AG09319 (cell line): Measurements from ENCODE around the gene HSPG2.
"Not testable (repeated sequence)": the region's sequence is repeated elsewhere in the genome, so short reads cannot be mapped to it uniquely, and the experiment has no call there.

ENCODE experiments used
- DNase-seq: peaks from one replicate; pipeline ENCODE4 v3.0.0-alpha.2; 2010; ENCODE audit warnings: low read depth; ENCODE audit errors: extremely low read depth
- TF ChIP-seq, protein P1 (sequence below): IDR thresholded peaks from 2 replicates; pipeline ENCODE4 v1.5.1; 2011; ENCODE audit warnings: low read depth, mild to moderate bottlenecking, inconsistent platforms, low read length, moderate library complexity

The HSPG2 gene

DNA sequence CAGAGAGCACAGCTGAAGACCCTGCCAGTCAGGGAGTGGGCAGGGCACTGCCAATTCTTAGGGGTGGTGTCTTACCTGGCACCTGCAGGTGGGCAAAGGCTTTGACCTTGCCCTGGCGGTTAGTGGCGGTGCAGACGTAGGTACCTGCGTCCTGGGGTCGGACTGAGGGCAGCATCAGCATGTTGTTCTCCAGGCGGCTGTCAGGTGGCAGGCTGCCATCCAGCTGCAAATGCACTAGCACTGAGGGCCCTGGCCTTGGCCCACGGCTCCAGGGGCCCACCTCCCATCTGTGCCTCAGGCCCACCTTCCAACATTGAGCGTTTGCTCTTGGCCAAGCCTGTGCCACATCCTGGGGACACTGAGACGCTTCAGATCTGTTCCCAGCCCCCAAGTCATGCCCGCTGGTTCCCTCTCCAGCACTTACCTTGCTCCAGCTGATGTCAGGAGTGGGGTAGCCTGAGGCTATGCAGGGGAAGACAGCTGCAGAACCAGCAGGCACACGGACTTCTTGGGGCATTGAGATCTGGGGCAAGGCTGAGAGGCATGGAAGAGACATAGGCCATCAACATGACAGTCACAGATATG, 103.6 kb downstream of the HSPG2 start:
- no peak for DNase-seq
- TF ChIP-seq, protein P1, sequence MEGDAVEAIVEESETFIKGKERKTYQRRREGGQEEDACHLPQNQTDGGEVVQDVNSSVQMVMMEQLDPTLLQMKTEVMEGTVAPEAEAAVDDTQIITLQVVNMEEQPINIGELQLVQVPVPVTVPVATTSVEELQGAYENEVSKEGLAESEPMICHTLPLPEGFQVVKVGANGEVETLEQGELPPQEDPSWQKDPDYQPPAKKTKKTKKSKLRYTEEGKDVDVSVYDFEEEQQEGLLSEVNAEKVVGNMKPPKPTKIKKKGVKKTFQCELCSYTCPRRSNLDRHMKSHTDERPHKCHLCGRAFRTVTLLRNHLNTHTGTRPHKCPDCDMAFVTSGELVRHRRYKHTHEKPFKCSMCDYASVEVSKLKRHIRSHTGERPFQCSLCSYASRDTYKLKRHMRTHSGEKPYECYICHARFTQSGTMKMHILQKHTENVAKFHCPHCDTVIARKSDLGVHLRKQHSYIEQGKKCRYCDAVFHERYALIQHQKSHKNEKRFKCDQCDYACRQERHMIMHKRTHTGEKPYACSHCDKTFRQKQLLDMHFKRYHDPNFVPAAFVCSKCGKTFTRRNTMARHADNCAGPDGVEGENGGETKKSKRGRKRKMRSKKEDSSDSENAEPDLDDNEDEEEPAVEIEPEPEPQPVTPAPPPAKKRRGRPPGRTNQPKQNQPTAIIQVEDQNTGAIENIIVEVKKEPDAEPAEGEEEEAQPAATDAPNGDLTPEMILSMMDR = no peak

DNA sequence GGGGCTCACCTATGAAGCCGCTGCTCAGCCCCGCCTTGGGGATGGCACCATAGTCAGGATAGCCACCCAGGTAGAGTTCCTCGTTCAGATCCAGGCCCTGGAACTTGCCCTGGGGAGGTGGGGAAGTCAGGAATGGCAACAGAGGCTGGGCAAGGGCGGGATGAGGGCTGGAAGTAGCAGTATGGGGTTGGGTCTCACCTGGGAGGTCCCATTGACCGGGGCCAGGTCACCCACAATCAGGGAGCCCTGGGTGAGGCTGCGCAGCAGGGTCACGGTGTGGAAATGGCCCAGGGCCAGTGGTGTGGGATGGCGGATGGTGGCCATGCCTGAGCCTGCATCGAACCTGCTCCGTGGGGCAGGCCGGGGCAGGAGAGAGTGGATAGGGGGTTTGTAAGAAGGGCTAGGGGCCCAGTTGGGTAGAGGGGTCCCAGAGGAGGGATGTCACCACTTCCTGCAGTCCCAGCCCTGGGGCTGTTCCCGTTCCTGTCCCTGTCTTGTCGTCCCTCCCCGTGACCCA, 105.6 kb downstream of the HSPG2 start:
- DNase-seq = no peak
- TF ChIP-seq, protein P1 = no peak

DNA sequence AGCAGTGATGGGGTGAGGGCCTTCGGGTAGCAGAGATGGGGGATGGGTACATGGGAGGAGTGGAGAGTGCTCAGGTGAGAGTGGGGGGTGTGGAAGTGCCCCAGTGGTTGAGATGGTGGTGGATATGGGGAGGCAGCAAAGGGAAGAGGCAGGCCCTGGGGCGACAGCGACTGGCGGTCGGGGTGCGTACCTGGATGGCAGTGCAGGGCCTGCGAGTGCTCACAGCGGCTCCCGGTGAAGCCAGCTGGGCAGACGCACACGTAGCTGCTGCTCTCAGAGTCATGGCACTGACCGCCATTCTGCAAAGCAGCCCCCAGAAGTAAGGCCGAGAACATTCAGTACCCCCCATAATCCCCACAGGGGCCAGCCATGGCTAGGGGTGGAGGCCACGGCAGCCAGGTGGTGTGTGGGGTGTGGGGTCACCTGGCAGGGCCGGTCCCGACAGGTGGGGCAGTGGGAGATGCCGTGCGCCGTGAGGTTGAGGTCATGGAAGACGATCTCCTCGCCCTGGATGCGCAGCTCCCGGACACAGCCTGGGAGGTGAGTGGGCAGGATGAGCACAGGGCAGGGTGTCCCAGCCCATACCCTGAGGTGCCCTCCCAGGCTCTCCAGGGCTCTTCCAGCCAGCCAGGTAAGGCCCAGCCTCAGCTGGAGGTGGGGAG, 106.2 kb downstream of the HSPG2 start:
- TF ChIP-seq, protein P1 = no peak
- DNase-seq = no peak

DNA sequence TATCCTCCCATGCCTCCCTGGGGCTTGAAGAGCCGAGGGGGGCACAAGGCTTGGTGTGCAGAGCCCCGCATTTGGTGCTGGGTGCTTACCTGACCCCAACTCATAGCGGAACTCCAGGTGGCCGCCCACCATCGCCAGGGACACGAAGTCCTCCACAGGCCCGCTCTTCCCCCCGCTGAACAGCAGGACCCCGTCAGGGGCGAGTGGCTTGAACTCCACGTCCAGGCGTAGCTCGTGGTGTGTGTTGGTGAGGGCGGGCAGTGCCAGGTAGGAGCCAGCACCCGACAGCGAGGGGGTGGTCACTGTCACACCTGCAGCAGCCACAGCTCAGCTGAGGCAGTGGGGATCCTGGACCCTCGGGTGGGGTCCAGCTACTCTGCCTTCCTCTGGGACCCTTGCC, 107.8 kb downstream of the HSPG2 start:
- TF ChIP-seq, protein P1 = no peak
- DNase-seq = no peak

DNA sequence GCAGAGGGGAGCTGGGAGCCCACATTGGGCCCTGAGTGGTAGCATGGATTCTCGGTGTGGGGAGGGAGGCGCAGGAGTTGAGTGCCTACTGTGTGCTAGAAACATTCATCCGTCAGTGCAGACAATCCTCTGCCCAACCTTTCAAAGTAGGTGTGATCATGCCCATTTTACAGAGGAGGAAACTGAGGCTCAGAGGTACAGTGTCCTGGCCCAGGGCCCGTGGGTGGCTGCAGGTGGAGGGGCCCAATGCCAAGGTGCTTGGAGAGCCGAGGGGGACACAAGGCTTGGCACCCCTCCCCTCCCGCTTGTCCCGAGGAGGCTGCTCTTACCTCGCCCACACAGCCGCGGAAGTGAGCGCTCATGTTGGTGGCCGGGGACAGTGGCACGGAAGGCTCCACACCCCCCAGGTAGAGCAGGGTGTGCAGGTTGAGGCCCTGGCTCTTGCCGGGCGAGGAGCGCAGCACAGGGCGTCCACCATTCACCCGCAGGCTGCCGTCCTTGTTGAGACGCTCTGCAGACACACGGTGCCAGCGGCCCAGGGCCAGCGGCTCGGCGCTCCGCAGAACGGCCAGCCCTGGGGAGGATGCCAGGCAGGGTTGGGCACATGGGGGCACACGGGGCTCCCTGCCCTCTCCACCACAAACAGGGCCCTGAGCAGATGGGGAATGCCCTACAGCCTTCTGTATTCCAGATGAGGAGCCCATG, 108.5 kb downstream of the HSPG2 start:
- TF ChIP-seq, protein P1 = no peak
- DNase-seq = no peak

DNA sequence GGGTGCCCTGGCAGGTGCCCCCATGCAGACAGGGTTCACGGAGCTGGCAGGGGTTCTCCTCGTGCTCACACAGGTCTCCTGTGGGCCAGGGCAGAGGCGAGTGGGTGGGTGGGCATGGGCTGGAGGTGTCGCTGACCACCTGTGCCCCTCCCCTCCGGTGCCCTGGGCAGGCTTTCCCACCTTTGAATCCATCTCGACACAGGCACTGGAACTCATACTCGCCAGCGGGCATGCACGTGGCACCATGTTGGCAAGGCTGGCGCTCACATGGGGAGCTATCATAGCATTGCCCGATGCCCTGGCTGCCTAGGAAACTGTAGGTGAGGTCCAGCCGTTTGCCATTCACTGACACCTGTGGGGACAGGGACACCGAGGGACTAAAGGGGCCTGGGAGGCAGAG, 109.0 kb downstream of the HSPG2 start:
- TF ChIP-seq, protein P1 = no peak
- no peak for DNase-seq

DNA sequence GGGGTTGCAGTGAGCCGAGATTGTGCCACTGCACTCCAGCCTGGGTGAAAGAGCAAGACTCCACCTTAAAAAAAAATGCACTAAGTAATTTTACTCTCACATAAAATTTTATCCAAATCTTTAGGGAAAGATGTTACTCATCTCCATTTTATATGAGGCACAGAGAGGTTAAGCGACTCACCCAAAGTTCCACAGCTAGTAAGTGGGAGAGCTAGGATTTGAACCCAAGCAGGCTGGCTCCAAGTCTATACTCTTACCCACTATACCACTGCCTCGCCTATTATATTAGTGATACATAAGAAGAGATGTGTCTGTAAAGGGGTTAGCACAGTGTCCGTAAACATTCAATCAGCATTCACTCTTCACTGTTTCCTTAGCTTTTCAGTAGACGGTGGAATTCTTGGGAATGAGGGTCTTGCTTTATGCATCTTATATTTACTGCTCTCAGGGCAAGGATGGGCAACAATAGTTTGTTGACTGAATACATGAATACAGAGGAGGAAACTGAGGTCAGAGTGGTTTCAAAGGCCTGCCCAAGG, 109.9 kb downstream of the HSPG2 start:
- no peak for DNase-seq
- TF ChIP-seq, protein P1 = no peak

DNA sequence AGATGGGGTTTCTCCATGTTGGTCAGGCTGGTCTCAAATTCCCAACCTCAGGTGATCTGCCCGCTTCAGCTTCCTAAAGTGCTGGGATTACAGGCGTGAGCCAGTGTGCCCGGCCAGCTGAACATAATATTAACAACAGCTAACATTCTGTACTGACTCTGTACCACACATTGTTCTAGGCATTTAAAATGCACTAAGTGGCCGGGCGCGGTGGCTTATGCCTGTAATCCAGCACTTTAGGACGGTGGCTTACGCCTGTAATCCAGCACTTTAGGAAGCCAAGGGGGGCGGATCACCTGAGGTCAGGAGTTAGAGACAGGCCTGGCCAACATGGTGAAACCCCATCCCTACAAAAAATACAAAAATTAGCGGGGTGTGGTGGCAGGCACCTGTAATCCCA, 110.4 kb downstream of the HSPG2 start:
- DNase-seq = not testable (repeated sequence)
